ENCODE results near the gene ORAI2. TPM values are rescaled to one million over a fixed set of nuclear protein-coding genes. Genes with fewer than 3 reads are reported as not detected.

Gene ORAI2
- total RNA-seq, 4 donors from 2014 or later, result 3.1 to 99.9 (median 11.0) TPM

DNA sequence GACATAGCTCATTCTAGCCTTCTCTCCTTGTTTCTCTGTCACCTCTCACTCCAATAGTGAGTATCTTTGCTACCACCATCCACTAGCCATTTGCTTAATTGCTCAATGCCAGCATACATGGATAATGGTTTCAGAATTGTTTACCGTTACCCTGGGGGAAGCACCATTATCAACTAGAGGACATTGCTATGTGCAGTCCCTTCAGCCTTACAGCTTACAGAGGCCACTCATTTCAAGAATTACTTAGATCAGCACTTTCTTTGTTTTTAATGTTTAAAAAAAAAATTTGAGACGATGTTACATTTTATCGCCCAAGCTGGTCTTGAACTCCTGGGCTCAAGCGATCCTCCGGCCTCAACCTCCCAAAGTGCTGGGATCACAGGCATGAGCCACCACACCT is 14.8 kb upstream of the ORAI2 start:
- Histone ChIP-seq H3K9me3 (no peaks in the 10 kb centered on the region), H3K27ac (no peak overlapping the region), H3K27me3 (no peaks in the 10 kb centered on the region), H3K4me1 (no peaks in the 10 kb centered on the region), H3K36me3 (peaks cover 0 to 16% (median 3%) of the 10 kb centered on the region in 4 donors), H3K4me3 (no peak overlapping the region)
- DNase-seq, result no peak
- WGBS, 2 donors (ENCODE audit: low coverage in 1 of 2), result 84 to 92% methylated on average over 5 of the region's 5 CpGs
- TF ChIP-seq POLR2AphosphoS5 (IDR thresholded peaks at IDR 0.05) (no peak), POLR2A (IDR thresholded peaks at IDR 0.05) (no peak), EP300 (IDR thresholded peaks at IDR 0.05; ENCODE audit: low read depth) (no peak)
- TF ChIP-seq, protein P1, sequence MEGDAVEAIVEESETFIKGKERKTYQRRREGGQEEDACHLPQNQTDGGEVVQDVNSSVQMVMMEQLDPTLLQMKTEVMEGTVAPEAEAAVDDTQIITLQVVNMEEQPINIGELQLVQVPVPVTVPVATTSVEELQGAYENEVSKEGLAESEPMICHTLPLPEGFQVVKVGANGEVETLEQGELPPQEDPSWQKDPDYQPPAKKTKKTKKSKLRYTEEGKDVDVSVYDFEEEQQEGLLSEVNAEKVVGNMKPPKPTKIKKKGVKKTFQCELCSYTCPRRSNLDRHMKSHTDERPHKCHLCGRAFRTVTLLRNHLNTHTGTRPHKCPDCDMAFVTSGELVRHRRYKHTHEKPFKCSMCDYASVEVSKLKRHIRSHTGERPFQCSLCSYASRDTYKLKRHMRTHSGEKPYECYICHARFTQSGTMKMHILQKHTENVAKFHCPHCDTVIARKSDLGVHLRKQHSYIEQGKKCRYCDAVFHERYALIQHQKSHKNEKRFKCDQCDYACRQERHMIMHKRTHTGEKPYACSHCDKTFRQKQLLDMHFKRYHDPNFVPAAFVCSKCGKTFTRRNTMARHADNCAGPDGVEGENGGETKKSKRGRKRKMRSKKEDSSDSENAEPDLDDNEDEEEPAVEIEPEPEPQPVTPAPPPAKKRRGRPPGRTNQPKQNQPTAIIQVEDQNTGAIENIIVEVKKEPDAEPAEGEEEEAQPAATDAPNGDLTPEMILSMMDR (IDR thresholded peaks at IDR 0.05), result no peak
- intact Hi-C loops (cut with DNase I; ENCODE audit: low total_unique reads) (no loop called here), in situ Hi-C loops (cut with MboI; ENCODE audit: low pct_ligation_motif_present in 1 of 4, low pct_unique_long_range_greater_than_20kb in 1 of 4, low sequenced_read_pairs in 3 of 4) (no loop called here)

DNA sequence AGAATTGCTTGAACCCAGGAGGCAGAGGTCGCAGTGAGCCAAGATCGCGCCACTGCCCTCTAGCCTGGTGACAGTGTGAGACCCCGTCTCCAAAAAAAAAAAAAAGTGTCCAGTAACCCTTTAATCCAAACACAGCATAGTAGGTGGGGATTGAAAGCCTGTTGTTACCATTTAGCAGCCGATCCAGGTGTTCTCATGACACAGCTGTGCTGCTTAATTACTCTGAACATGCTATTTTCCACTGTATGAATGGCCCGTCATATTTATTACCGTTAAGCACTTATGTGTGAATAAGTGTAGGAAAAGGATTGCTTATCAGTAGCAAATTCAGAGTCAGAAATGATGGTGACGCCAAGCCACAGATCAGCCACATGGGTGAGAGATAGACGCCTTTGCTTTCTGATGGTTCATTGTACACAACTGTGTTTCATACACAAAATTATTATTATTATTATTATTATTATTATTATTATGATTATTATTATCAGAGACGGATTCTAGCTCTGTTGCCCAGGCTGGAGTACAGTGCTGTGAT is 11.6 kb upstream of the ORAI2 start:
- Histone ChIP-seq H3K27ac (peak overlapping the region in 1 of 4 donors; percentile 6), H3K36me3 (peaks cover 0 to 21% (median 0%) of the 10 kb centered on the region in 4 donors), H3K4me1 (peaks cover 0 to 4% (median 2%) of the 10 kb centered on the region in 4 donors), H3K27me3 (no peaks in the 10 kb centered on the region), H3K9me3 (no peaks in the 10 kb centered on the region), H3K4me3 (no peak overlapping the region)
- DNase-seq, result no peak
- intact Hi-C loops (cut with DNase I; ENCODE audit: low total_unique reads), result no loop called here
- 93 to 94% methylated on average over 6 to 10 of the region's 10 CpGs for WGBS, 2 donors (ENCODE audit: low coverage in 1 of 2)
- TF ChIP-seq POLR2A (IDR thresholded peaks at IDR 0.05), result no peak
- TF ChIP-seq EP300 (IDR thresholded peaks at IDR 0.05; ENCODE audit: low read depth), result no peak
- TF ChIP-seq, protein P1 (IDR thresholded peaks at IDR 0.05), result no peak
- TF ChIP-seq POLR2AphosphoS5 (IDR thresholded peaks at IDR 0.05), result no peak
- in situ Hi-C loops (cut with MboI; ENCODE audit: low pct_ligation_motif_present in 1 of 4, low pct_unique_long_range_greater_than_20kb in 1 of 4, low sequenced_read_pairs in 3 of 4), result no loop called here

GRCh38 chr7:102424129-102424551 is 9.2 kb upstream of the ORAI2 start:
- TF ChIP-seq POLR2A (IDR thresholded peaks at IDR 0.05) (no peak), EP300 (IDR thresholded peaks at IDR 0.05; ENCODE audit: low read depth) (no peak)
- peaks cover 0 to 21% (median 0%) of the 10 kb centered on the region in 4 donors for H3K36me3 ChIP-seq
- intact Hi-C loops (cut with DNase I; ENCODE audit: low total_unique reads), result no loop called here
- 65% methylated on average over 12 of the region's 12 CpGs; no CpG with 5 or more reads in 1 of the 2 donors for WGBS, 2 donors (ENCODE audit: low coverage in 1 of 2)
- in situ Hi-C loops (cut with MboI; ENCODE audit: low pct_ligation_motif_present in 1 of 4, low pct_unique_long_range_greater_than_20kb in 1 of 4, low sequenced_read_pairs in 3 of 4), result no loop called here
- H3K4me1 ChIP-seq, result peaks cover 0 to 4% (median 2%) of the 10 kb centered on the region in 4 donors
- no peaks in the 10 kb centered on the region for H3K27me3 ChIP-seq
- no peaks in the 10 kb centered on the region for H3K9me3 ChIP-seq
- no peak overlapping the region for H3K4me3 ChIP-seq
- DNase-seq, result no peak
- peak overlapping the region in 3 of 4 donors; percentile 14 to 82 (median 72) for H3K27ac ChIP-seq

GRCh38 chr7:102424787-102425218 is 8.6 kb upstream of the ORAI2 start:
- in situ Hi-C loops (cut with MboI; ENCODE audit: low pct_ligation_motif_present in 1 of 4, low pct_unique_long_range_greater_than_20kb in 1 of 4, low sequenced_read_pairs in 3 of 4), result no loop called here

More at GRCh38 chr7:102424787-102425218, 8.6 kb upstream of the ORAI2 start:
- Histone ChIP-seq H3K36me3 (peaks cover 0 to 21% (median 0%) of the 10 kb centered on the region in 4 donors), H3K27me3 (no peaks in the 10 kb centered on the region), H3K9me3 (no peaks in the 10 kb centered on the region), H3K4me1 (peaks cover 0 to 4% (median 2%) of the 10 kb centered on the region in 4 donors), H3K4me3 (no peak overlapping the region), H3K27ac (peak overlapping the region; percentile 69 to 83 (median 77))
- intact Hi-C loops (cut with DNase I; ENCODE audit: low total_unique reads), result no loop called here
- 50 to 74% methylated on average over 1 to 13 of the region's 13 CpGs for WGBS, 2 donors (ENCODE audit: low coverage in 1 of 2)
- peak; percentile 59 for DNase-seq
- TF ChIP-seq, protein P1 (IDR thresholded peaks at IDR 0.05), result no peak
- TF ChIP-seq POLR2A (IDR thresholded peaks at IDR 0.05) (no peak), EP300 (IDR thresholded peaks at IDR 0.05; ENCODE audit: low read depth) (no peak), POLR2AphosphoS5 (IDR thresholded peaks at IDR 0.05) (peak in 1 of 3 donors; percentile 39)
